Vagina (tissue), 2 donors: ENCODE data around the gene NABP1. TPM values are rescaled to one million over a fixed set of nuclear protein-coding genes. Genes with fewer than 3 reads are reported as not detected.

ENCODE experiments used
- DNase-seq, 2 donors: peaks; one replicate each; pipeline ENCODE4 v3.0.0-alpha.2; 2017; ENCODE audit errors: extremely low spot score in 2 of 2
- H3K27ac ChIP-seq: fragments of 200-600 bp; sonication (generic); one replicate; pipeline ENCODE4 v1.5.1; 2019
- H3K27me3 ChIP-seq: fragments of 200-600 bp; sonication (generic); one replicate; pipeline ENCODE4 v1.5.1; 2019
- H3K36me3 ChIP-seq, 2 donors: fragments of 200-600 bp; sonication (generic); one replicate each; pipeline ENCODE4 v1.5.1; 2017 to 2019
- H3K4me1 ChIP-seq: fragments of 200-600 bp; sonication (generic); one replicate; pipeline ENCODE4 v1.5.1; 2019
- H3K4me3 ChIP-seq, 2 donors: fragments of 200-600 bp; sonication (generic); 1 replicate in 1 of 2; 2 replicates in 1 of 2; pipeline ENCODE4 v1.5.1; 2016 to 2019
- H3K9me3 ChIP-seq: fragments of 200-600 bp; sonication (generic); one replicate; pipeline ENCODE4 v1.5.1; 2019
- POLR2A ChIP-seq, 2 donors: fragments of 450-650 bp; IDR thresholded peaks; one replicate each; pipeline ENCODE4 v1.6.1; 2017; ENCODE audit warnings: antibody characterized with exemption in 2 of 2, mild to moderate bottlenecking in 2 of 2, moderate library complexity in 2 of 2
- POLR2AphosphoS5 ChIP-seq, 2 donors: sonication (generic); formaldehyde crosslinking; IDR thresholded peaks; one replicate each; pipeline ENCODE4 v1.9.0; 2017; ENCODE audit warnings: antibody characterized with exemption in 2 of 2, mild to moderate bottlenecking in 2 of 2, low read depth in 1 of 2; ENCODE audit not compliant: insufficient read depth in 1 of 2
- intact Hi-C: fragments of 100-400 bp; cut with DNase I; formaldehyde crosslinking; loops from one replicate; pipeline ENCODE4 v1.15.1; 2023
- total RNA-seq: library from RNA; depleted of rRNA; stranded (reverse); fragments of >200 nt; gene quantifications from one replicate; pipeline ENCODE4 v1.2.3, GENCODE V29; 2016
- TF ChIP-seq, protein P1 (sequence below), 3 experiments: fragments of 450-650 bp in 2 of 3; fragments of 200-600 bp in 1 of 3; sonication (generic) in 1 of 3; IDR thresholded peaks; one replicate each; pipeline ENCODE4 v1.5.1; 2017 to 2019; ENCODE audit warnings: antibody characterized with exemption in 3 of 3, mild to moderate bottlenecking in 2 of 3, moderate library complexity in 2 of 3

Gene NABP1
- total RNA-seq, 1 donor from 2014 or later: 35.1 TPM

- Histone ChIP-seq H3K9me3 (no peaks in the 10 kb centered on the region), H3K4me3 (no peak overlapping the region), H3K27ac (no peak overlapping the region), H3K27me3 (no peaks in the 10 kb centered on the region), H3K36me3 (no peaks in the 10 kb centered on the region), H3K4me1 (no peaks in the 10 kb centered on the region)
- no peak for DNase-seq
- intact Hi-C loops: no loop called here
- no peak for TF ChIP-seq POLR2A (IDR thresholded peaks at IDR 0.05)
- TF ChIP-seq, protein P1, sequence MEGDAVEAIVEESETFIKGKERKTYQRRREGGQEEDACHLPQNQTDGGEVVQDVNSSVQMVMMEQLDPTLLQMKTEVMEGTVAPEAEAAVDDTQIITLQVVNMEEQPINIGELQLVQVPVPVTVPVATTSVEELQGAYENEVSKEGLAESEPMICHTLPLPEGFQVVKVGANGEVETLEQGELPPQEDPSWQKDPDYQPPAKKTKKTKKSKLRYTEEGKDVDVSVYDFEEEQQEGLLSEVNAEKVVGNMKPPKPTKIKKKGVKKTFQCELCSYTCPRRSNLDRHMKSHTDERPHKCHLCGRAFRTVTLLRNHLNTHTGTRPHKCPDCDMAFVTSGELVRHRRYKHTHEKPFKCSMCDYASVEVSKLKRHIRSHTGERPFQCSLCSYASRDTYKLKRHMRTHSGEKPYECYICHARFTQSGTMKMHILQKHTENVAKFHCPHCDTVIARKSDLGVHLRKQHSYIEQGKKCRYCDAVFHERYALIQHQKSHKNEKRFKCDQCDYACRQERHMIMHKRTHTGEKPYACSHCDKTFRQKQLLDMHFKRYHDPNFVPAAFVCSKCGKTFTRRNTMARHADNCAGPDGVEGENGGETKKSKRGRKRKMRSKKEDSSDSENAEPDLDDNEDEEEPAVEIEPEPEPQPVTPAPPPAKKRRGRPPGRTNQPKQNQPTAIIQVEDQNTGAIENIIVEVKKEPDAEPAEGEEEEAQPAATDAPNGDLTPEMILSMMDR (IDR thresholded peaks at IDR 0.05): no peak
These were observed 28.4 kb upstream of the NABP1 start for GRCh38 chr2:191649519-191649918.

- H3K4me3 ChIP-seq: no peak overlapping the region
- H3K27me3 ChIP-seq: no peaks in the 10 kb centered on the region
- DNase-seq: no peak
- H3K36me3 ChIP-seq: no peaks in the 10 kb centered on the region
- intact Hi-C loops: no loop called here
- H3K27ac ChIP-seq: no peak overlapping the region
- TF ChIP-seq POLR2AphosphoS5 (IDR thresholded peaks at IDR 0.05; ENCODE audit: insufficient read depth in 1 of 2, low read depth in 1 of 2) (no peak), POLR2A (IDR thresholded peaks at IDR 0.05) (no peak)
- TF ChIP-seq, protein P1 (IDR thresholded peaks at IDR 0.05): no peak
- no peaks in the 10 kb centered on the region for H3K9me3 ChIP-seq
- H3K4me1 ChIP-seq: no peaks in the 10 kb centered on the region
These were observed 26.8 kb upstream of the NABP1 start for GRCh38 chr2:191650896-191651773.

DNA sequence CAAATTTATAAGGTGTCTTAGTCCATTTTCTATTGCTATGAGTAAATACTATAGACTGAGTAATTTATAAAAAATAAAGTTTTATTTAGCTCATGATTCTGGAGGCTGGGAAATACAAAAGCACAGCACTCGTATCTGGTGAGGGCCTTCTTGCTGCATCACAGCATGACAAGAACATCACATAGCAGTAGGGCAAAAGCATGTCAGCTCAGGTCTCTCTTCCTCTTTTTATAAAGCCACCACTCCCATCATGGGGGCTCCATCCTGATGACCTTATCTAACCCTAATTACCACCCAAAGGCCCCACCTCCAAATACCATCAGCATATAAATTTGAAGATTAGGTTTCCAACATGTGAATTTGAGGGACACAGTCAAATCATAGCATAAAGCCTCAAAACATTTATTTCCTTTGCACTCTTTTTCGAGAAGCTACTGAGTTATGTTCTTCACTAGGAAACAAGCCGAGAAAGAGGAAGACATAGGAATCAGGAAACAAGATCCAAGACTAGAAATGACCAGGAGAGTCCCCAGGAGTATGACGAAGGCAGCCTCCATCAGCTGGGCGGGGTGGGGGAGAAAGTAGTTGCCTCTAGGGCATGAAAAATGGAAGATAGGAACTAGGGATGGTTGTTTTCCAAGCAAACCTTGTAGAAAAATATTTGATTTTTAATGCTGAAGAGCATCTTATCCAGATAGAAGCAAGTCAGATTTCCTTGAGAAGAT is 24.1 kb upstream of the NABP1 start:
- Histone ChIP-seq H3K4me3 (no peak overlapping the region), H3K27ac (no peak overlapping the region), H3K27me3 (no peaks in the 10 kb centered on the region), H3K4me1 (peaks cover 5% of the 10 kb centered on the region), H3K36me3 (no peaks in the 10 kb centered on the region), H3K9me3 (no peaks in the 10 kb centered on the region)
- intact Hi-C loops: no loop called here
- DNase-seq: no peak
- TF ChIP-seq POLR2A (IDR thresholded peaks at IDR 0.05): no peak
- no peak for TF ChIP-seq POLR2AphosphoS5 (IDR thresholded peaks at IDR 0.05; ENCODE audit: insufficient read depth in 1 of 2, low read depth in 1 of 2)
- TF ChIP-seq, protein P1 (IDR thresholded peaks at IDR 0.05): no peak

DNA sequence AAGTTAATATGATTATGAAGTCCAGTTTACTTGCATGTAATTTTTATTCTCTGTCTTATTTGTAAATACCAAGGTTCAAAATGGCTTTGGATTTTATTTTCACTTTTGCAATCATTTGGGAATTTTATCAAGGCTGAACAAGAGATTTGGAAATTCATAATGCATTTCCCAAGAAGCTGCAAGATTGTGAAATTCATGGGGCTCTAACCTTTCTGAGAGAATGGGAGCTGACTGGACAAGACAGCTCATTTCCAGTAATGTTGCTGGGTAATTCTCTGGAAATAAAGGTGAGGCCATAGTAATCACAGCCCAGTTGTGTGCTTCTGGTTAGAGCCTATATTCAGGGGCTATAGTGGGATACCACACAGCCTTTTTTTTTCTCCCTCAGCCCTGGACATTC is 21.5 kb upstream of the NABP1 start:
- Histone ChIP-seq H3K4me1 (peaks cover 5% of the 10 kb centered on the region), H3K9me3 (no peaks in the 10 kb centered on the region), H3K27me3 (no peaks in the 10 kb centered on the region), H3K36me3 (no peaks in the 10 kb centered on the region), H3K4me3 (no peak overlapping the region), H3K27ac (no peak overlapping the region)
- TF ChIP-seq, protein P1 (IDR thresholded peaks at IDR 0.05): no peak
- TF ChIP-seq POLR2A (IDR thresholded peaks at IDR 0.05) (no peak), POLR2AphosphoS5 (IDR thresholded peaks at IDR 0.05; ENCODE audit: insufficient read depth in 1 of 2, low read depth in 1 of 2) (peak in 1 of 2 donors; percentile 18)
- DNase-seq: no peak
- intact Hi-C loops: no loop called here

DNA sequence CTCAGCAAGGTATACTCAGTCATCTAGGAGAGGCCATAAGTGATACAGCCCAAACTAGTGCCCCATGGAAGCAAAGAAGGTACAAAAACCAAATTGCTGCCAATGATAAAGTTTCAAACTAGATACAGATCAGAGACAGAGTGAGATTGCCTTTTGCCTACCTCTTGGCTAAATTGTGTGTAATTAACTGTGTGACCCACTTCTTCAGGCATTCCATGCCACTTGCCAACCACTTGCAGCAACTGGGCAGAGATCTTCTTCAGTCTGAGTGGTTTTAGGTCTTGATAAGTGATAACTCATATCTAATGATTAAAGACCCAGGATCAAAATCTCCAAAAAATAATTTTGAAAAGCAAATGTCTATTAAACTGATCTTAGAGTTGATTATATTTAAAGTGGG is 21.1 kb upstream of the NABP1 start:
- H3K36me3 ChIP-seq: no peaks in the 10 kb centered on the region
- intact Hi-C loops: no loop called here
- TF ChIP-seq POLR2A (IDR thresholded peaks at IDR 0.05) (no peak), POLR2AphosphoS5 (IDR thresholded peaks at IDR 0.05; ENCODE audit: insufficient read depth in 1 of 2, low read depth in 1 of 2) (no peak)
- TF ChIP-seq, protein P1 (IDR thresholded peaks at IDR 0.05): no peak
- H3K4me1 ChIP-seq: peaks cover 5% of the 10 kb centered on the region
- H3K9me3 ChIP-seq: no peaks in the 10 kb centered on the region
- H3K27ac ChIP-seq: no peak overlapping the region
- no peaks in the 10 kb centered on the region for H3K27me3 ChIP-seq
- H3K4me3 ChIP-seq: no peak overlapping the region
- no peak for DNase-seq
